Astrocyte of the cerebellum (primary cell): ENCODE data around the gene DAB2IP.

Experiments
- DNase-seq: peaks from one replicate; pipeline ENCODE4 v3.0.0-alpha.2; 2011; ENCODE audit warnings: low read depth
- H3K4me3 ChIP-seq: 2 replicates; pipeline ENCODE4 v1.5.1; 2011; ENCODE audit warnings: mild to moderate bottlenecking, low read depth, low read length, moderate library complexity
- CTCF ChIP-seq: IDR thresholded peaks from 2 replicates; pipeline ENCODE4 v1.5.1; 2012; ENCODE audit warnings: low read length, low read depth, moderate library complexity, mild to moderate bottlenecking; ENCODE audit errors: missing control alignments
- in situ Hi-C: cut with HindIII; loops from 2 replicates; pipeline ENCODE4 v1.10.0; 2017; ENCODE audit warnings: low sequenced_read_pairs

The DAB2IP gene

GRCh38 chr9:121685795-121686377 is 34.5 kb downstream of the DAB2IP start:
- DNase-seq: no peak
- TF ChIP-seq CTCF: no peak
- in situ Hi-C loops: loop anchor here (25.0 kb wide), 1 partner anchor 301 kb away; no protein-coding TSS in a partner anchor
- H3K4me3 ChIP-seq: no peak overlapping the region

- H3K4me3 ChIP-seq: no peak overlapping the region
- in situ Hi-C loops: loop anchor here (25.0 kb wide), 1 partner anchor 300 kb away; no protein-coding TSS in a partner anchor
- TF ChIP-seq CTCF: peak; percentile 95
- DNase-seq: peak; percentile 38
Measured at GRCh38 chr9:121686930-121687541, 35.6 kb downstream of the DAB2IP start.

- no peak for DNase-seq
- TF ChIP-seq CTCF: no peak
- in situ Hi-C loops: loop anchor here (25.0 kb wide), 1 partner anchor 299 kb away; no protein-coding TSS in a partner anchor
Measured at GRCh38 chr9:121688146-121688680, 36.8 kb downstream of the DAB2IP start.

GRCh38 chr9:121688681-121689080 is 37.2 kb downstream of the DAB2IP start:
- H3K4me3 ChIP-seq: no peak overlapping the region
- in situ Hi-C loops: loop anchor here (25.0 kb wide), 1 partner anchor 299 kb away; no protein-coding TSS in a partner anchor
- no peak for TF ChIP-seq CTCF
- no peak for DNase-seq

More at GRCh38 chr9:121688146-121688680, 36.8 kb downstream of the DAB2IP start:
- H3K4me3 ChIP-seq: no peak overlapping the region

- H3K4me3 ChIP-seq: no peak overlapping the region
- in situ Hi-C loops: loop anchor here (25.0 kb wide), 1 partner anchor 298 kb away; no protein-coding TSS in a partner anchor
- no peak for DNase-seq
- no peak for TF ChIP-seq CTCF
Measured at GRCh38 chr9:121689461-121690157, 38.2 kb downstream of the DAB2IP start.

GRCh38 chr9:121690316-121690715 is 38.9 kb downstream of the DAB2IP start:
- in situ Hi-C loops: loop anchor here (25.0 kb wide), 1 partner anchor 297 kb away; no protein-coding TSS in a partner anchor
- no peak for DNase-seq
- H3K4me3 ChIP-seq: no peak overlapping the region

More at GRCh38 chr9:121690316-121690715, 38.9 kb downstream of the DAB2IP start:
- TF ChIP-seq CTCF: no peak
